ENCODE measurements around the gene MT4. TPM values are rescaled to one million over a fixed set of nuclear protein-coding genes. Genes with fewer than 3 reads are reported as not detected.

MT4 gene
- polyA plus RNA-seq, 1 experiment = not detected

GRCh38 chr16:56558024-56558747 lies 6.7 kb upstream of the MT4 start:
- TF ChIP-seq CTCF (IDR thresholded peaks at IDR 0.05; ENCODE audit: insufficient read depth, low read depth, low read length) = no peak
- Histone ChIP-seq H3K36me3 (ENCODE audit: control insufficient read depth, insufficient read depth, low read length) (no peaks in the 10 kb centered on the region), H3K4me3 (ENCODE audit: low read depth, low read length) (no peak overlapping the region), H3K27me3 (ENCODE audit: control insufficient read depth, insufficient read depth, low read length) (peaks cover 11% of the 10 kb centered on the region)
- ChIA-PET CTCF (interaction anchor here (1.4 kb wide), 1 partner anchor 43 kb away, joined by 3 read pairs; no protein-coding TSS in a partner anchor), POLR2A (no interaction called here)
- DNase-seq (ENCODE audit: low read depth) = no peak

- no peak for TF ChIP-seq CTCF (IDR thresholded peaks at IDR 0.05; ENCODE audit: insufficient read depth, low read depth, low read length)
- no peak overlapping the region for H3K4me3 ChIP-seq (ENCODE audit: low read depth, low read length)
- CTCF ChIA-PET = no interaction called here
- H3K27me3 ChIP-seq (ENCODE audit: control insufficient read depth, insufficient read depth, low read length) = peaks cover 8% of the 10 kb centered on the region
- POLR2A ChIA-PET = no interaction called here
- no peak for DNase-seq (ENCODE audit: low read depth)
- no peaks in the 10 kb centered on the region for H3K36me3 ChIP-seq (ENCODE audit: control insufficient read depth, insufficient read depth, low read length)
These were observed 5.8 kb upstream of the MT4 start for GRCh38 chr16:56559109-56559508.

- no peak overlapping the region for H3K4me3 ChIP-seq (ENCODE audit: low read depth, low read length)
- H3K36me3 ChIP-seq (ENCODE audit: control insufficient read depth, insufficient read depth, low read length) = no peaks in the 10 kb centered on the region
- no peak for TF ChIP-seq CTCF (IDR thresholded peaks at IDR 0.05; ENCODE audit: insufficient read depth, low read depth, low read length)
- H3K27me3 ChIP-seq (ENCODE audit: control insufficient read depth, insufficient read depth, low read length) = peaks cover 8% of the 10 kb centered on the region; the same call in 1 of the 2 replicates
- no peak for DNase-seq (ENCODE audit: low read depth)
- ChIA-PET CTCF (interaction anchor here (0.6 to 2.2 kb wide), 4 partner anchors 17 to 153 kb away, joined by 3 to 13 read pairs (median 4); no protein-coding TSS in a partner anchor), POLR2A (interaction anchor here (0.6 kb wide), 1 partner anchor 44 kb away, joined by 3 read pairs; no protein-coding TSS in a partner anchor)
These were observed 4.4 kb upstream of the MT4 start for GRCh38 chr16:56560447-56560846.

- no peak for TF ChIP-seq CTCF (IDR thresholded peaks at IDR 0.05; ENCODE audit: insufficient read depth, low read depth, low read length)
- DNase-seq (ENCODE audit: low read depth) = no peak
- no peak overlapping the region for H3K4me3 ChIP-seq (ENCODE audit: low read depth, low read length)
- ChIA-PET POLR2A (no interaction called here), CTCF (interaction anchor here (1.2 to 2.2 kb wide), 4 partner anchors 16 to 153 kb away, joined by 3 to 13 read pairs (median 4); no protein-coding TSS in a partner anchor)
- no peaks in the 10 kb centered on the region for H3K36me3 ChIP-seq (ENCODE audit: control insufficient read depth, insufficient read depth, low read length)
- H3K27me3 ChIP-seq (ENCODE audit: control insufficient read depth, insufficient read depth, low read length) = peaks cover 8% of the 10 kb centered on the region; the same call in 1 of the 2 replicates
These were observed 3.7 kb upstream of the MT4 start for GRCh38 chr16:56561126-56561525.

- H3K27me3 ChIP-seq (ENCODE audit: control insufficient read depth, insufficient read depth, low read length) = peaks cover 15% of the 10 kb centered on the region
- no peak overlapping the region for H3K4me3 ChIP-seq (ENCODE audit: low read depth, low read length)
- no peak for TF ChIP-seq CTCF (IDR thresholded peaks at IDR 0.05; ENCODE audit: insufficient read depth, low read depth, low read length)
- no peaks in the 10 kb centered on the region for H3K36me3 ChIP-seq (ENCODE audit: control insufficient read depth, insufficient read depth, low read length)
- ChIA-PET CTCF (interaction anchor here (0.6 to 1.4 kb wide), 2 partner anchors 12 to 131 kb away, joined by 3 to 4 read pairs; no protein-coding TSS in a partner anchor), POLR2A (no interaction called here)
- no peak for DNase-seq (ENCODE audit: low read depth)
These were observed 5.1 kb downstream of the MT4 start for GRCh38 chr16:56569971-56570370.

Measured in BJ (cell line).